DND-41 (cell line): Measurements from ENCODE around the gene LIPF.

Experiments used
- ATAC-seq: fragments of 200-7000 bp; cut with Tn5 transposase; 3 replicates; pipeline ENCODE4 v1.9.1; 2021; ENCODE audit warnings: low read depth; ENCODE audit not compliant: insufficient read depth
- DNase-seq: peaks from one replicate; pipeline ENCODE4 v3.0.0-alpha.2; 2020
- H2AFZ ChIP-seq: 2 replicates; pipeline ENCODE4 v1.6.0; 2012; ENCODE audit warnings: low read depth, low read length
- H3K27ac ChIP-seq: 2 replicates; pipeline ENCODE4 v1.5.1; 2012; ENCODE audit warnings: low read length, inconsistent platforms
- H3K27me3 ChIP-seq: fragments of 200-600 bp; sonication (generic); 2 replicates; pipeline ENCODE4 v1.6.0; 2012; ENCODE audit warnings: low read length, mild to moderate bottlenecking, inconsistent platforms; ENCODE audit not compliant: insufficient read depth, poor library complexity
- H3K36me3 ChIP-seq: 2 replicates; pipeline ENCODE4 v1.5.1; 2012; ENCODE audit warnings: low read length, inconsistent platforms; ENCODE audit not compliant: insufficient read depth
- H3K4me1 ChIP-seq: 2 replicates; pipeline ENCODE4 v1.5.1; 2012; ENCODE audit warnings: mild to moderate bottlenecking, low read length; ENCODE audit not compliant: insufficient read depth
- H3K4me2 ChIP-seq: 2 replicates; pipeline ENCODE4 v1.6.0; 2012; ENCODE audit warnings: mild to moderate bottlenecking, moderate library complexity, low read length, inconsistent platforms; ENCODE audit not compliant: insufficient read depth
- H3K4me3 ChIP-seq, 2 experiments: fragments of 200-600 bp in 1 of 2; shearing (Covaris generic) in 1 of 2; 2 replicates each; pipeline ENCODE4 v1.5.1; 2012 to 2016; ENCODE audit warnings: inconsistent platforms in 2 of 2, low read length in 2 of 2, mild to moderate bottlenecking in 2 of 2, low read depth in 1 of 2, moderate library complexity in 1 of 2
- H3K79me2 ChIP-seq: 2 replicates; pipeline ENCODE4 v1.6.0; 2012; ENCODE audit warnings: low read length, inconsistent platforms; ENCODE audit not compliant: insufficient read depth
- H3K9ac ChIP-seq: 2 replicates; pipeline ENCODE4 v1.6.0; 2012; ENCODE audit warnings: low read depth, mild to moderate bottlenecking, inconsistent platforms, low read length, moderate library complexity
- H3K9me3 ChIP-seq: 2 replicates; pipeline ENCODE4 v1.5.1; 2012; ENCODE audit warnings: low read length, moderate library complexity, mild to moderate bottlenecking, inconsistent platforms; ENCODE audit not compliant: insufficient read depth, severe bottlenecking
- H4K20me1 ChIP-seq: 2 replicates; pipeline ENCODE4 v1.6.0; 2012; ENCODE audit warnings: low read length; ENCODE audit not compliant: insufficient read depth
- EZH2 ChIP-seq: IDR thresholded peaks from 3 replicates; pipeline ENCODE4 v1.6.1; 2012; ENCODE audit warnings: borderline replicate concordance, low read depth, mild to moderate bottlenecking, moderate library complexity, low read length, inconsistent platforms; ENCODE audit not compliant: severe bottlenecking
- TF ChIP-seq, protein P1 (sequence below): IDR thresholded peaks from 2 replicates; pipeline ENCODE4 v1.5.1; 2012; ENCODE audit warnings: borderline replicate concordance, low read length, moderate library complexity, mild to moderate bottlenecking; ENCODE audit not compliant: poor library complexity, severe bottlenecking; ENCODE audit errors: extremely low read depth

Gene LIPF

DNA sequence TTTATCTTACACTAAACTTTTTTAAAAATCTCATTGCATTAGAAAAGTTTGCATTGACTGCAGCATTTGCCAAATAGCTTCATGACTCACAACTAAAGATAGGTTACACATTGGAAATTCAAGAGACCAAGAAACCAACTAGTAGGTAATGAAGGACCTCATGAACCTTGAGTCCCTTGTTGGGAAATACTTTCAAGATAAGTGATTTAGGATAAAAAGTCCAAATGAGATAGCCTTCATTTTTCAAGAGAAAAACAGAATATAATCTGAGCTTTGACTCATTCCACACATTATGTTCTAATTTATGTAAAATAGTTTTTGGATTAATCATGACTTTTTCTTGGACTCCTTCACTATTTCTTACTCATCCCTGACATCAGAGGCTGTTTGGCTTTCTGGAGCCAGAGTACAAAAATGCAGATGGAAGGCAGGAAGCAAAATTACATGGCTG lies 13.1 kb upstream of the LIPF start:
- Histone ChIP-seq H3K4me3 (no peak overlapping the region), H3K9ac (no peak overlapping the region), H4K20me1 (no peaks in the 10 kb centered on the region), H3K27me3 (peaks cover 11% of the 10 kb centered on the region), H3K9me3 (no peaks in the 10 kb centered on the region), H3K36me3 (no peaks in the 10 kb centered on the region), H2AFZ (no peak overlapping the region), H3K27ac (no peak overlapping the region), H3K4me2 (no peak overlapping the region), H3K4me1 (no peaks in the 10 kb centered on the region), H3K79me2 (no peaks in the 10 kb centered on the region)
- no peak for ATAC-seq
- no peak for TF ChIP-seq EZH2
- TF ChIP-seq, protein P1, sequence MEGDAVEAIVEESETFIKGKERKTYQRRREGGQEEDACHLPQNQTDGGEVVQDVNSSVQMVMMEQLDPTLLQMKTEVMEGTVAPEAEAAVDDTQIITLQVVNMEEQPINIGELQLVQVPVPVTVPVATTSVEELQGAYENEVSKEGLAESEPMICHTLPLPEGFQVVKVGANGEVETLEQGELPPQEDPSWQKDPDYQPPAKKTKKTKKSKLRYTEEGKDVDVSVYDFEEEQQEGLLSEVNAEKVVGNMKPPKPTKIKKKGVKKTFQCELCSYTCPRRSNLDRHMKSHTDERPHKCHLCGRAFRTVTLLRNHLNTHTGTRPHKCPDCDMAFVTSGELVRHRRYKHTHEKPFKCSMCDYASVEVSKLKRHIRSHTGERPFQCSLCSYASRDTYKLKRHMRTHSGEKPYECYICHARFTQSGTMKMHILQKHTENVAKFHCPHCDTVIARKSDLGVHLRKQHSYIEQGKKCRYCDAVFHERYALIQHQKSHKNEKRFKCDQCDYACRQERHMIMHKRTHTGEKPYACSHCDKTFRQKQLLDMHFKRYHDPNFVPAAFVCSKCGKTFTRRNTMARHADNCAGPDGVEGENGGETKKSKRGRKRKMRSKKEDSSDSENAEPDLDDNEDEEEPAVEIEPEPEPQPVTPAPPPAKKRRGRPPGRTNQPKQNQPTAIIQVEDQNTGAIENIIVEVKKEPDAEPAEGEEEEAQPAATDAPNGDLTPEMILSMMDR: no peak
- no peak for DNase-seq

- Histone ChIP-seq H4K20me1 (no peaks in the 10 kb centered on the region), H3K4me2 (no peak overlapping the region), H3K4me3 (no peak overlapping the region), H3K79me2 (no peaks in the 10 kb centered on the region), H3K9ac (no peak overlapping the region), H3K27ac (no peak overlapping the region), H3K9me3 (no peaks in the 10 kb centered on the region), H3K4me1 (no peaks in the 10 kb centered on the region), H2AFZ (no peak overlapping the region), H3K27me3 (peaks cover 3% of the 10 kb centered on the region), H3K36me3 (no peaks in the 10 kb centered on the region)
- TF ChIP-seq, protein P1: no peak
- TF ChIP-seq EZH2: no peak
- no peak for ATAC-seq
- DNase-seq: no peak
These were observed 11.6 kb upstream of the LIPF start for GRCh38 chr10:88652616-88653015.

GRCh38 chr10:88657901-88658300 lies 6.3 kb upstream of the LIPF start:
- H3K4me1 ChIP-seq: no peaks in the 10 kb centered on the region
- H4K20me1 ChIP-seq: no peaks in the 10 kb centered on the region
- no peak overlapping the region for H3K4me2 ChIP-seq
- no peaks in the 10 kb centered on the region for H3K79me2 ChIP-seq
- H2AFZ ChIP-seq: no peak overlapping the region
- TF ChIP-seq EZH2: no peak
- TF ChIP-seq, protein P1: no peak
- ATAC-seq (no peak), DNase-seq (no peak)
- H3K9me3 ChIP-seq: no peaks in the 10 kb centered on the region
- H3K4me3 ChIP-seq: no peak overlapping the region
- no peaks in the 10 kb centered on the region for H3K36me3 ChIP-seq
- H3K9ac ChIP-seq: no peak overlapping the region
- no peak overlapping the region for H3K27ac ChIP-seq
- no peaks in the 10 kb centered on the region for H3K27me3 ChIP-seq
